ENCODE data around the gene FSTL4. TPM values are rescaled to one million over a fixed set of nuclear protein-coding genes. Genes with fewer than 3 reads are reported as not detected.
A peak's percentile ranks its signal among the peaks of the same experiment; 100 is the strongest.

The FSTL4 gene
- total and polyA plus RNA-seq, 2 of the 4 experiments (the other 2 are of a cell fraction) = 0.18 TPM; not detected in 1

DNA sequence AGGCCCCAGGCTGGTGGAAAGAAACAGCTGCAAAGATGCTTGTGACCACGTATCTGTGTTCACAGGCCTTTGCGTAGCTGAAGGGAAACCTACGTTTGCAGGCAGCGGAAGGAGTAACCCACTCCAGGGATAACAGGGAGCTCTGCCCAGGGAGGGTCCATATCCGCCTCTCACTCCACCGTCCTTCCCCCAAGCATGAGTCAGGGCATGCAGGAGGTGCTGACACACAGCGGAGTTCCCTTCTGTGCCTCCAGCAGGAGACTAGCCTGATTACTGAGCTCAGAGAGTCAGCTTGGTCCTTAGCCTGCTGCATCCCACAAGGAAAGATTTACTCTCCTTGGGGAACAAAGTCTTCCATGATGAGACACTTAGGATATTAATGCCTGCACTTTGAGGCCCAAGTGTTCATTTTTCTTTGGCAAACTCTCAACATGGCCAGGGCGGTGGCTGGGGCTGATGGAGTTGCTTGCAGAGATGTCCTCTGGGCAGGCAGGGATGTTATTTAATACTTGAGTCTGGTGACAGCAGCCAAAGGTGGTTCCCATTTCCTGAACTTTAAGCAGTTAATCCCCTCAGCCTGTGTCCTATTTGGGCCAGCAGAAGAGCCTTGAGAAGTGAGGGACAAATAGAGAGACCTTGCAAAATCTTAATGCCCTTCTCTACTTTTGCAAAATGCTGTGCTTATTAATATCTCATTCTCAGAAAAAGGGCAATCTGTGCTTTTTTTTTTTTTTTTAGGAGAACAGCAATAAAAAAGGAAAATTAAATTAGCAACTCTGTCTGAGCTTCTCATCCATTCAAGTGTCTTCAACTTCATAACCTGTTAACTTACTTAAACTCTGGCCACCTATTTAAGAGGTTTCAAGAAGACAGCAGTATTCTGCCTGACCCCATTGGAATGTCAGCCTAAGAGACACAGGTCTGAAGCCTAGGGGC is 338.4 kb downstream of the FSTL4 start (continued):
- no peak for TF ChIP-seq MAFK (IDR thresholded peaks at IDR 0.05; ENCODE audit: low read depth, low read length)

GRCh38 chr5:133272345-133272744 is 340.0 kb downstream of the FSTL4 start:
- in situ Hi-C loops (cut with MboI; ENCODE audit: low sequenced_read_pairs) = no loop called here
- intact Hi-C loops (cut with micrococcal nuclease) = no loop called here
- no peak overlapping the region for H3K9ac ChIP-seq (ENCODE audit: low read depth, low read length)
- no peak overlapping the region for H2BK15ac ChIP-seq (ENCODE audit: low read depth, low read length)
- H3K27me3 ChIP-seq (ENCODE audit: control insufficient read depth, insufficient read depth, low read length) = peaks cover 25% of the 10 kb centered on the region
- POLR2A ChIA-PET (ENCODE audit: unreplicated experiment) = no interaction called here
- 86% methylated on average over 9 of the region's 16 CpGs; no CpG with 5 or more reads in 1 of the 2 experiments for WGBS, 2 experiments (ENCODE audit: extremely low coverage in 2 of 2, insufficient read length in 1 of 2)
- no TSS peak for BruUV-seq (replicated peaks)
- no peak overlapping the region for H3K4me3 ChIP-seq (ENCODE audit: insufficient read depth, low read depth, low read length)
- DNase-seq (no peak), ATAC-seq (ENCODE audit: low read depth) (no peak)
- H3K4me1 ChIP-seq (ENCODE audit: control insufficient read depth, insufficient read depth, low read length) = no peaks in the 10 kb centered on the region
- no peak overlapping the region for H2BK20ac ChIP-seq (ENCODE audit: low read depth, low read length)
- no peak overlapping the region for H3K4me2 ChIP-seq (ENCODE audit: low read depth, low read length)
- H4K20me1 ChIP-seq (ENCODE audit: insufficient read depth, low read length) = no peaks in the 10 kb centered on the region
- no peak overlapping the region for H3K4ac ChIP-seq (ENCODE audit: low read depth, low read length)
- H2AK5ac ChIP-seq (ENCODE audit: low read depth, low read length) = no peak overlapping the region
- no peak overlapping the region for H3K23ac ChIP-seq (ENCODE audit: low read depth, low read length)
- no peak overlapping the region for H3K27ac ChIP-seq (ENCODE audit: insufficient read depth, low read length)
- H2BK5ac ChIP-seq (ENCODE audit: low read depth, low read length, poor library complexity, severe bottlenecking) = no peak overlapping the region
- no peak overlapping the region for H2BK120ac ChIP-seq (ENCODE audit: low read depth, low read length)
- H3K56ac ChIP-seq (ENCODE audit: extremely low read depth, insufficient read depth, low read length) = no peak overlapping the region
- no peak overlapping the region for H4K91ac ChIP-seq (ENCODE audit: insufficient read depth, low read depth, low read length)
- no peak overlapping the region for H2AK9ac ChIP-seq (replicated peaks; ENCODE audit: low read depth, low read length, poor library complexity)
- H3K79me1 ChIP-seq (ENCODE audit: low read depth in 1 of 2, low read length in 2 of 2) = no peaks in the 10 kb centered on the region
- no peaks in the 10 kb centered on the region for H3K9me1 ChIP-seq (ENCODE audit: insufficient read depth, low read length)
- no peak overlapping the region for H4K8ac ChIP-seq (ENCODE audit: low read depth in 2 of 2, low read length in 2 of 2)
- H3K9me3 ChIP-seq (ENCODE audit: control insufficient read depth, insufficient read depth, low read length) = no peaks in the 10 kb centered on the region
- dilution Hi-C loops (cut with HindIII; ENCODE audit: low sequenced_read_pairs, unreplicated experiment) = no loop called here
- no peak overlapping the region for H2AFZ ChIP-seq (replicated peaks; ENCODE audit: low read length, poor library complexity)
- CTCF ChIA-PET = no interaction called here
- no peak overlapping the region for H4K5ac ChIP-seq (ENCODE audit: low read depth, low read length)
- no peak for TF ChIP-seq FOS (IDR thresholded peaks at IDR 0.05; ENCODE audit: low read depth, low read length)
- TF ChIP-seq CHD1 (IDR thresholded peaks at IDR 0.05; ENCODE audit: low read depth, low read length) = no peak
- TF ChIP-seq MAZ (IDR thresholded peaks at IDR 0.05; ENCODE audit: borderline replicate concordance, low read depth, low read length) = no peak
- TF ChIP-seq CEBPB (IDR thresholded peaks at IDR 0.05; ENCODE audit: low read depth, low read length) = 0 out of 2 replicates have a peak, but pooled peaks have one; percentile 20
- H3K36me3 ChIP-seq (ENCODE audit: control insufficient read depth, insufficient read depth, low read length) = no peaks in the 10 kb centered on the region
- no peak overlapping the region for H3K14ac ChIP-seq (replicated peaks; ENCODE audit: low read depth, low read length)
- H3K18ac ChIP-seq (ENCODE audit: low read depth, low read length) = no peak overlapping the region

Measured in IMR-90 (cell line).